ENCODE results near the gene CCL1. TPM values are rescaled to one million over a fixed set of nuclear protein-coding genes. Genes with fewer than 3 reads are reported as not detected.

Gene CCL1
- total RNA-seq, 1 donor from 2014 or later = not detected

DNA sequence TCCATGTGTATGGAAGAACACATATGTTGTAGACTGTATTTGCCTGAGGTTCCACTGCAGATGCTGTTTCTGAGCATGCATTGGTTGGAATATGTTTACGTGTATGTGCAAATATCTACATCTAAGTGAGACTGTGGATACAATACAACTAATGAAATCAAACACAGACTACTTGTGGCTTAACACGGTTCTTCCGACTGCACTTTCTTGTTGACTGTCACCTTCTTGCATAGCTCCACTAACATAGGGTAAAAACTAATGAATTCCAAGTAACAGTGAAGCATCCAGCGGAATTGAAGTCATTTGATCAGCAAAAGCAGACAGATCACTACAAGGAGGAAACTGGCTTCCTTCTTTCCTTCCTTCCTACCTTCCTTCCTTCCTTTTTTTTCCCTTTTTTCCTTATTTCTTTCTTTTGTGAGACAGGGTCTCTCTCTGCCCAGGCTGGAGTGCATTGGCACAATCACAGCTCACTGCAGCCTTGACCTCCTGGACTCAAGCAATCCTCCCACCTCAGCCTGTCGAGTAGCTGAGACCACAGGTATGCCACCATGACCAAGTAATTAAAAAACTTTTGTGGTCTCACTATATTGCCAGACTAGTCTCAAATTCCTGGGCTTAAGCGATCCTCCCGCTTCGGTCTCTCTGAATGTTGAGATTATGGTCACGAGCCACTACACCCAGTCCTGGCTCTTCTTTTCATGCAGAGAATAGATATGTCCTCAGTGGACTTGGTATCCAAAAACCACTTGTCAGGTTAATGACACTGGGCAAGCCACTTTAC, 22.0 kb upstream of the CCL1 start:
- DNase-seq (ENCODE audit: low spot score) = no peak
- intact Hi-C loops (cut with DNase I) = no loop called here

GRCh38 chr17:34384271-34384670, 21.2 kb upstream of the CCL1 start:
- intact Hi-C loops (cut with DNase I) = no loop called here

GRCh38 chr17:34383216-34383615, 20.2 kb upstream of the CCL1 start:
- intact Hi-C loops (cut with DNase I) = no loop called here
- no peak for DNase-seq (ENCODE audit: low spot score)

More at GRCh38 chr17:34384271-34384670, 21.2 kb upstream of the CCL1 start:
- no peak for DNase-seq (ENCODE audit: low spot score)

- intact Hi-C loops (cut with DNase I) = no loop called here
- DNase-seq (ENCODE audit: low spot score) = no peak
Observed at GRCh38 chr17:34382621-34383124, 19.6 kb upstream of the CCL1 start.

DNA sequence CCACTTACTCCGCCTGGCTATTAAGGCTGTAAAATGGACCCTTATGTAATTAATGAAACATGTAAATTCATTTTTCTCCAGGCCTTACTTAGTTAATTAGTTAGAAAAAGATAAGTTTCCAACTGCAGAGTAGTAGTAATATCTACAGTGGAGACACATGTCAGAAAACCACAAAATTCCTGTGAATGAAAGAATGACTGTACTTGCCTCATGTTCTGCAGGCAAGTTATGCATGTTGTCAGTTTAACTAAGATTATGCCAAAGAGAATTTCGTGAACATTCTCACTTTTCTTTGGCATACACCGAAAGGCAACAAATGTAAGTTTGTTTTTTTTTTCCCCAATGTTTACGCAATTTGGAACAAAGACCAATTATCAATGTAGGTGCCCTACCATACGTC, 16.8 kb upstream of the CCL1 start:
- intact Hi-C loops (cut with DNase I) = no loop called here
- DNase-seq (ENCODE audit: low spot score) = no peak

DNA sequence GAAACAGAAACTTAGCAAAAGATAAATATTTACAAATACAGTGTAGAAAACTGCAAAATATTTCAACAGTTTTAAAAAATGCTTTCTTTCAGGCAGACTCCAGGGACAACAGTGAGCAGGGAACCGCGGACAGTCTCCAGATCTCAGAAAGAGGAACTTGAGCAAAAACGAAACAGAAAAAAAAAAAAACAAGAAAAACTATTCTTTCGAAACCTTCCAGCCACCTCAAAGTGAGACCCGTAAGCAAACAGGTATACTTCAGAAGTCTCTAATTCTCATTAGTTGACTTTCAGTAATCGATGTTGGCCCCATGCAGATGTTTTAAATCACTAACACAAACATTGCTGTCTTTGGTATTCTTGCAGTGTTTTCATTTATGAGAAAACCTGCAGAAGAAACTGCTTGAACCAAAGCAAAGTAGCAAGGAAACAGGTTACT, 15.7 kb upstream of the CCL1 start:
- intact Hi-C loops (cut with DNase I) = no loop called here
- no peak for DNase-seq (ENCODE audit: low spot score)

- no peak for DNase-seq (ENCODE audit: low spot score)
- intact Hi-C loops (cut with DNase I) = no loop called here
Observed at GRCh38 chr17:34377078-34377823, 14.2 kb upstream of the CCL1 start.

- intact Hi-C loops (cut with DNase I) = no loop called here
- no peak for DNase-seq (ENCODE audit: low spot score)
Observed at GRCh38 chr17:34375426-34375997, 12.5 kb upstream of the CCL1 start.

- intact Hi-C loops (cut with DNase I) = no loop called here
- DNase-seq (ENCODE audit: low spot score) = no peak
Observed at GRCh38 chr17:34374457-34374856, 11.4 kb upstream of the CCL1 start.

- intact Hi-C loops (cut with DNase I) = no loop called here
- DNase-seq (ENCODE audit: low spot score) = no peak
Observed at GRCh38 chr17:34371405-34372100, 8.5 kb upstream of the CCL1 start.

- intact Hi-C loops (cut with DNase I) = no loop called here
- no peak for DNase-seq (ENCODE audit: low spot score)
Observed at GRCh38 chr17:34370997-34371395, 8.0 kb upstream of the CCL1 start.

- intact Hi-C loops (cut with DNase I) = no loop called here
Observed at GRCh38 chr17:34370376-34370996, 7.5 kb upstream of the CCL1 start.

GRCh38 chr17:34369571-34369970, 6.5 kb upstream of the CCL1 start:
- intact Hi-C loops (cut with DNase I) = no loop called here

More at GRCh38 chr17:34370376-34370996, 7.5 kb upstream of the CCL1 start:
- no peak for DNase-seq (ENCODE audit: low spot score)

GRCh38 chr17:34368946-34369500, 6.0 kb upstream of the CCL1 start:
- intact Hi-C loops (cut with DNase I) = no loop called here
- DNase-seq (ENCODE audit: low spot score) = no peak

More at GRCh38 chr17:34369571-34369970, 6.5 kb upstream of the CCL1 start:
- DNase-seq (ENCODE audit: low spot score) = no peak

DNA sequence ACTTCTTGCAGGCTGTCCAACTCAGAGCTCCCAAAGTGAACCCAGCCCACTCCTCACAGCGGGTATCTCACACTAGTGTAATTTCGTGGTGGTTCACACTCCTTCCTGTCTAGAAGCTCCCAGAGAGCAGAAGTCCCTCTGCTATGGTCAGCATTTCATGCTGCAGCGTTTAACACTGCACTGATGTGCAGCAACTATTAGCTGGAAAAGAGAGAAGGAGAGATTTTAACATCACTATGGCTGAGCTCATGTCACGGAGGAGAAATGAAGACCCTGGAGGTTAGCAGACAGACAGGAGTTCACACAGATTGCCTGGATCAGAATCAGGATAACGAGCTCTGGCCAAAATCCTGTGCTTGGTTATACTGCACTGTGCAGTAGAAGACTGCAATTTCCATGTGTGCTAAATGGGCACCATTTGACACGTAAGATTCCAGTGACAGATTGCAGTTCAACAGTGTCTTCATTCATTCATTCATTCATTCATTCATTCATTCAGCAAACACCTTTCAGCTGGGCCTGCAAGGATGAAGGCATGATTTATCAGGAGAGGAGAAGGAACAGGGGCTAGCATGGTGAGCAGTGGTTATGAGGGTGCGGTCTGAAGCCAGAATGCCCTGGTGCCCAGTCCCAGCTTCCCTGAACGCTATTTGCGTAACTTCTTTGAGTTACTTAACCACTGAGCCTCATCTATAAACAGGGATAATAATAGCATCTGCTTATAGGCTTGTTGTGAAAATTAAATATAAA, 5.3 kb upstream of the CCL1 start:
- intact Hi-C loops (cut with DNase I) = no loop called here
- no peak for DNase-seq (ENCODE audit: low spot score)

- intact Hi-C loops (cut with DNase I) = no loop called here
- DNase-seq (ENCODE audit: low spot score) = no peak
Observed at GRCh38 chr17:34367486-34368195, 4.6 kb upstream of the CCL1 start.

- no peak for DNase-seq (ENCODE audit: low spot score)
- intact Hi-C loops (cut with DNase I) = no loop called here
Observed at GRCh38 chr17:34366529-34367107, 3.6 kb upstream of the CCL1 start.
